SIG-M5 treated with dmso at 0.1 percent for 504 hours (cell line): ENCODE data around the gene ZNF48.

Source experiments
- DNase-seq: peaks from one replicate; lab custom pipeline; 2025; ENCODE audit not compliant: unreplicated experiment; lab: John Stamatoyannopoulos, UW

Gene ZNF48

DNA sequence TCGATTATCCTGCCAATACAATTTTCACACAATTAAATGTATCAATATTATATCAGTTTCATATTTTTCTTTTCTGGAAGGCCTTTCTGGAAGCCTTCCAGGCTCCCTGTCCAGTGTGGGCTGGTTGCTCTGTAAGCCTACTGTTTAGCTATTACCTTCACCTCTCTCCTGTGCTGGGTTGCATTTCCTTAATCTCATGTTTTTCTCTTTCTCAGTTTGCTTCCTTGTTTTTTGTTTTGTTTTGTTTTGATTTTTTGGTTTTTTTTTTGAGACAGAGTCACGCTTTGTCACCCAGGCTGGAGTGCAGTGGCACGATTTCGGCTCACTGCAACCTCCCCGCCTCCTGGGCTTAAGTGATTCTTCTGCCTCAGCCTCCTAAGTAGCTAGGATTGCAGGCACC, 43.6 kb downstream of the ZNF48 start:
- no peak for DNase-seq

DNA sequence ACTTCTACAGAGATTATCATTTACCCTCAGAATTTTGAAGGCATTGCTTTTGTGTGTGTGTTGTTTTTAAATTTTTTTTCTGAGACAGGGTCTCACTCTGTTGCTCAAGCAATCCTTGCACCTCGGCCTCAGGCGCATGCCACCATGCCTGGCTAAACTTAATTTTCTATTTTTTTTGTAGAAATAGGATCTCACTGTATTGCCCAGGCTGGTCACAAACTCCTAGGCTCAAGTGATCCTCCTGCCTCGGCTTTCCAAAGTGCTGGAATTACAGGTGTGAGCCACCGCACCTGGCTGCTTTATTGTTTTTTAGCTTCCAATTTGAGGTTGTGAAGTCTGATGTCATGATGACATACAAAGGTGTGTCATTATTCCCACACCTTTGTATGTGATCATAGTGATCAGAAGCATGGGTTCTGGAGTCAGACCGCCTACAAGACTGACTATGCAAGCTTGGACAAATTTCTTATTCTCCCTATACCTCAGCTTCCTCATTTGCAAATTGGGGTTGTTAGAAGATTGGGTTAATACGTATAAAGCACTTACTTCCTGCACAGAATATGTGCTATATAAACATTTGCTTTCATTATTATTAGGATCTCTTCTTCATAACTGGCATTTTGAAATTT, 44.6 kb downstream of the ZNF48 start:
- DNase-seq = peak; percentile 47

DNA sequence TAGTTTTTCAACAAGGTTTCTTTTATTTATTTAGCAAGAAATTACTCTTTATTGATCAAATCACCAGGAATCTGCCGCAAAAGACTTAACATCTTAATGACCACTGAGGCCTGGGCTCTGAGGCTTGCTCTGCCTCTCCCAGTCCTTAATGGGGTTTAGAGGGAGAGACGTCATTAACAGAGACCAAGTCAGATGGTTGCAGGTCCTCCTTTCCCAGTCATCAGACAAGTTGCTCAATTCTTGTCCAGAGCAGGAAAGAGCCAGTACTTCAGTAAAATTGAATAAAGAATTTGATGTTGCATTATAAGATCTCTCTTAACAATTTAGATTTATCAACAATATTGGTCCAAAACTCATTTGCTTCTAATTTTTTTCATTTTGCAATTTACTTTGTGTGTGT, 48.4 kb downstream of the ZNF48 start:
- DNase-seq = peak; percentile 49

DNA sequence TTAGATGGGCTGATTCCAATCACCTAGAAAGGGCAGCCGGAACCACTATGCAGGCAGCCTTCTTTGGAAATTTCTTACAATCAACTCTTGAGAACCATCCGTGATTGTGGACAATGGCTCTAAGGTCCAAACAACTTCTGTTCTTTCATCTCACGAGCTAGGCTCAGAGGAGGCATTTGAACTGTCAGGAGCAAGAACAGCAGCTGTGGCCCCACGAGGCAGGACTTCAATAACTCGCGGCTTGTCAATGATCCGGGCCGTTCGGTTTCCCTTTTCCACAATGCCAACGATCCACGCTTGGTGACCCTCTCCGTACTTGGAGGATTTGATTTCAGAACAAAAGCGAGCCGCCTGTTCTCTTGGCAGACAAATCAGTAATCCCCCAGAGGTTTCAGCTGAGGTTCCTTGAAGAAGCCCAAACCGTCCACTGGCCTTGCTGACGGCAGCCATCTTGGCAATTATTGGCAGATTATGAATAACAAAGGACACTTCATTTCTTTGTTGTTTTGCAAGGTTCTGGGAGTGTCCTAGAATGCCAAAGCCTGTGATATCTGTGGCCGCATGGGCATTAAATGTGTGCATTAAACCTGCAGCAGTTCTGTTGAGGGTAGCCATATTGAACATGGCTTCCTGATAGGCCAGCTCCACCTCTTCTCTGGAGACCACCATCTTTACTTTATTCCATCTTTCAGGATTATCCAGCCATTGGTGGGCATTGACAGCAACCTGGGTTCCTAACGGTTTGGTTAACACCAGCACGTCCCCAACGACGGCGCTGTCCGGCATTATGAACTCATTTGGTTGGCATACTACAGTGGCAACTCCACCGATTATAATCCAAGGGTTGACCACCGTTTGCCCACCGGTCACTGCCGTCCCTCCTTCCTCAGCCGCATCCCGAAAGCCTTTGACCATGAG, 49.3 kb downstream of the ZNF48 start:
- no peak for DNase-seq

DNA sequence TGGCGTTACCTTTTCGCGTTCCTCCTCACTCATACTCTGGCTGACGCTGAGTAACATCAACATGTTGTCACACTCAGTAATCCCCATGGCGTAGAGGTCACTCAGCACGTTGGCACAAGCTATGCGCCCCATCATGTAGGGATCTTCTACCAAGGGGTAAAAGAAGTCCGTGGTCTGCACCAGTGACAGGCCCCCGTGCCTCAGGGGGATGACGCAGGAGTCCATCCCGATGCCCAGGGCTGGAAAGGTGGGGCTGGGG, 49.9 kb downstream of the ZNF48 start:
- no peak for DNase-seq

DNA sequence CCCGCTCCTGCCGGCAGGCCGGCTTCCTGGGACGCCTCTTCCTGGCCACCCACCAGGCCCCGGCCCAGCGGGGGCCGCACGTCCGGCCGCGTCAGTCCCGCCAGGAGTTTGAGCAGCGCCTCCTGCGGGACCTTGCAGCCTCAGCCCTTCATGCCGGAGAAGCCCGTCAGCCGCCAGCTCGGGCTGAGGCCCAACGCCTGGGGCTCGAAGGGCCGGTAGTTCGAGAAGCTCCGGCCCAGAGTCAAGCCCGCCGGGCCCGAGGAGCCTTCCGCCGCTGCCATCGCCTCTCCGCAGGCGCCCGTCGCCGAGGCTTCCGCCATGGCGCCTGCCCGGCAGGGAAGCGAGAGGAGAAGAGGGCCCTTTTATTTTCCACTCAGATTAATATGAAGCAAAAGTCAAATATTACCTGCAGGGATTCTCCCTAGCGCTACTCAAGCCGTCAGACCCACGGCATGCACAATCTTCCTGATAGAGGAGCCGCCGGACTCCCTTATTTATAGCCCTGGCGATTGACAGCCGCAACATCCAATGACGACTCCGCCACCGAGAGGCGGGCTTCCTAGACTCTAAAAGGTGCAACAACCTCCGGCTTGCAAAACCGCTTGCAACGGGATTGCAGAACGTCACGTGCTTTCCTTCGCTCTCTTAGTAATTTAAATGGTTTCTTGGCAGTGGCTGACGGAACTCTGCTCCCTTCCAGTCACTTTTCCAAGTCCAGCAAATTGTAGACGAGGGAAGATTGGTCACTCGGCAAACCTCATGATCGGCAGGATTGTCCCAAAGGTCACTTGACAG, 50.4 kb downstream of the ZNF48 start, which contains the start of gene SEPHS2:
TSS of gene SEPHS2 (minus strand) at position 467 of the 795 bp plus-strand sequence. CDS start at position 320, 147 bp downstream.
- peak; percentile 97 for DNase-seq

DNA sequence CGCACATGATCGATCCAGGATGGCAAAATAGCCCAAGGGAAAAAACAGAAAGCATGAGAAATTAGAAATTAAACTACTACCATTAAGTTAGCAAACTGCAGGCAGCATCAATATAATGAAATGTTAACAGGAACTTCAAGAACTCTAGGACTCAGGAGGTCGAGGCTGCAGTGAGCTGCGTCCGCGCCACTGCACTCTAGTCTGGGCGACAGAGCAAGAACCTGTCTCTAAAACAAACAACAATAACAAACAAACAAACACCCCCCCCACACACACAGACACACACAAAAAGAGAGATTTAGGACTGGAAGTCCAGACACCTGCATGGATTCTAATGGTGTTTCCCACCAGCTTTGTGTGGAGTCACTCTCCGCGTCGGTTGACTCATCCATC, 51.0 kb downstream of the ZNF48 start:
- no peak for DNase-seq

DNA sequence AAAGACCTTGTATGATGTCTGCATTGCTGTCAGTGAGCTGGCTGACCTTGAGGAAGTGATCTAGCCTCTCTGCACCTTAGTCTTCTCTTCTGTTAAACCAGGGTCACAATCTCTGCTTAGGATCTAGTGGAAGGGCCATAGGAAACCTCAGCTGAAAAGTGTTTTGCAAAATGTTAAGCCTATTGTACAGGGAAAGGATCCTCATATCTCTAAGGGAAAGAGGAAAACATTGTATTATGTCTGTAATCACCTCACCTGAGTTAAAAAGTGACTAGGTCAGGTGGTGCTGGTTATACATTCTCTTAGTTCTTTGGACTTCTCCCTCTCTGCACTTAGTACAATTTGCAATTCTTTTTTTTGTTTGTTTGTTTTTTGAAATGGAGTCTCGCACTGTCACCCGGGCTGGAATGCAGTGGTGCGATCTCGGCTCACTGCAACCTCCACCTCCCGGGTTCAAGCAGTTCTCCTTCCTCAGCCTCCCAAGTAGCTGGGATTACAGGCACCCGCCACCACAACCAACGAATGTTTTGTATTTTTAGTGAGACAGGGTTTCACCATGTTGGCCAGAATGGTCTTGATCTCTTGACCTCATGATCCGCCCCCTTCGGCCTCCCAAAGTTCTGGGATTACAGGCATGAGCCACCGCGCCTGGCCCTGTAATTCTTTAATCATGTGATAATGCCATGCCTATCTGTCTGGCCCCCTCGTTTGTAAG, 52.4 kb downstream of the ZNF48 start:
- DNase-seq = no peak

DNA sequence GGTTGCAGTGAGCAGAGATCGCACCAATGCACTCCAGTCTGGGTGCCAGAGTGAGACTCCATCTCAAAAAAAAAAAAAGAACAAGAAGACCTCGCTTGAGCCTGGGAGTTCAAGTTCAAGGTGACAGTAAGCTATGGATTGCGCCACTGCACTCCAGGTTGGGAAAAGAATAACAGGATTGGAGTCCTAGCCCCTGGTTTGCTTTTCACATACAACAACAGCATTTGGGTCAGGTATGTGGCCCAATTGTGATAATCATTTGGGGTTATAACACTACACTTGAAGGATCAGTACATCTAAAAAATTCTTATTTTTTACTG, 53.9 kb downstream of the ZNF48 start:
- DNase-seq = no peak
